ENCODE results near the gene COL11A2. TPM values are rescaled to one million over a fixed set of nuclear protein-coding genes. Genes with fewer than 3 reads are reported as not detected.

The COL11A2 gene
- total RNA-seq, 6 experiments from 2014 or later: 0.15 to 0.69 (median 0.38) TPM

DNA sequence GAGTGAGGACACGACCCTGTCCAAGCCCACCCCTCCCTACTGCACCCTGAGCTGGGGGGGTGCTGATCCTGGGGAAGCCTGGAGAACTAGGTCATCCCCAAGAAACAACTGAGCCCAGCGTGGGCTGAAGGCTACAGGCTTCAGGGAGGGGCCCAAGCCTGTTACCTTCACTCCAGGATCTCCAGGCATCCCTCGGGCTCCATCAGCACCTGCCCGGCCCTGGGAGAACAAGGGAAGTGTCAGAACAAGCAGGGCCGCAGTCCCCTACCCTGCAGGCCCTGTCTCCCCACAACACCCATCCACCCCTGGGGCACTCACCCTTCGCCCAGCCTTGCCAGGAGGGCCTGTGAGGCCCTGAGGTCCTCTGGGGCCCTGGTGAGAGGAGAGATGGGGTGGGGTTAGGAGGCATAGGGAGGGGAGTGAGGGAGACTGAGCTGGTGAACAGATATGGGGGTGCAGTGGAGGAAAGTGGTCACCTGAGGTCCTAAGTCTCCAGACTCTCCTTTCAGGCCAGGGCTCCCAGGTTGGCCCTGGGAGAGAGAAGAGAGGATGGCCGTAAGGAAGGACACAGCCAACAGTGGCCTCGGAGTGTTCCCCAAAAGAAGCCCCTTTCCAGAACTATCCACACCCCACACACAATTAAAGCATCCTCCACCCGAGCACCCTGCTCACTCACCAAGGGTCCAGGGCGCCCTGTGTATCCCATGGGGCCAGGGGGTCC is 13.4 kb downstream of the COL11A2 start:
- no peak for DNase-seq
- TF ChIP-seq, protein P1, sequence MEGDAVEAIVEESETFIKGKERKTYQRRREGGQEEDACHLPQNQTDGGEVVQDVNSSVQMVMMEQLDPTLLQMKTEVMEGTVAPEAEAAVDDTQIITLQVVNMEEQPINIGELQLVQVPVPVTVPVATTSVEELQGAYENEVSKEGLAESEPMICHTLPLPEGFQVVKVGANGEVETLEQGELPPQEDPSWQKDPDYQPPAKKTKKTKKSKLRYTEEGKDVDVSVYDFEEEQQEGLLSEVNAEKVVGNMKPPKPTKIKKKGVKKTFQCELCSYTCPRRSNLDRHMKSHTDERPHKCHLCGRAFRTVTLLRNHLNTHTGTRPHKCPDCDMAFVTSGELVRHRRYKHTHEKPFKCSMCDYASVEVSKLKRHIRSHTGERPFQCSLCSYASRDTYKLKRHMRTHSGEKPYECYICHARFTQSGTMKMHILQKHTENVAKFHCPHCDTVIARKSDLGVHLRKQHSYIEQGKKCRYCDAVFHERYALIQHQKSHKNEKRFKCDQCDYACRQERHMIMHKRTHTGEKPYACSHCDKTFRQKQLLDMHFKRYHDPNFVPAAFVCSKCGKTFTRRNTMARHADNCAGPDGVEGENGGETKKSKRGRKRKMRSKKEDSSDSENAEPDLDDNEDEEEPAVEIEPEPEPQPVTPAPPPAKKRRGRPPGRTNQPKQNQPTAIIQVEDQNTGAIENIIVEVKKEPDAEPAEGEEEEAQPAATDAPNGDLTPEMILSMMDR (IDR thresholded peaks at IDR 0.05): no peak
- Mint-ChIP-seq H3K27me3 (ENCODE audit: insufficient read depth) (peaks cover 21% of the 10 kb centered on the region), H3K9me3 (no peaks in the 10 kb centered on the region), H3K27ac (no peak overlapping the region), H3K36me3 (ENCODE audit: low read depth) (peaks cover 7% of the 10 kb centered on the region; the same call in 1 of the 2 replicates), H3K4me1 (ENCODE audit: low read depth) (peaks cover 10% of the 10 kb centered on the region; the same call in 1 of the 2 replicates), H3K4me3 (no peak overlapping the region)

DNA sequence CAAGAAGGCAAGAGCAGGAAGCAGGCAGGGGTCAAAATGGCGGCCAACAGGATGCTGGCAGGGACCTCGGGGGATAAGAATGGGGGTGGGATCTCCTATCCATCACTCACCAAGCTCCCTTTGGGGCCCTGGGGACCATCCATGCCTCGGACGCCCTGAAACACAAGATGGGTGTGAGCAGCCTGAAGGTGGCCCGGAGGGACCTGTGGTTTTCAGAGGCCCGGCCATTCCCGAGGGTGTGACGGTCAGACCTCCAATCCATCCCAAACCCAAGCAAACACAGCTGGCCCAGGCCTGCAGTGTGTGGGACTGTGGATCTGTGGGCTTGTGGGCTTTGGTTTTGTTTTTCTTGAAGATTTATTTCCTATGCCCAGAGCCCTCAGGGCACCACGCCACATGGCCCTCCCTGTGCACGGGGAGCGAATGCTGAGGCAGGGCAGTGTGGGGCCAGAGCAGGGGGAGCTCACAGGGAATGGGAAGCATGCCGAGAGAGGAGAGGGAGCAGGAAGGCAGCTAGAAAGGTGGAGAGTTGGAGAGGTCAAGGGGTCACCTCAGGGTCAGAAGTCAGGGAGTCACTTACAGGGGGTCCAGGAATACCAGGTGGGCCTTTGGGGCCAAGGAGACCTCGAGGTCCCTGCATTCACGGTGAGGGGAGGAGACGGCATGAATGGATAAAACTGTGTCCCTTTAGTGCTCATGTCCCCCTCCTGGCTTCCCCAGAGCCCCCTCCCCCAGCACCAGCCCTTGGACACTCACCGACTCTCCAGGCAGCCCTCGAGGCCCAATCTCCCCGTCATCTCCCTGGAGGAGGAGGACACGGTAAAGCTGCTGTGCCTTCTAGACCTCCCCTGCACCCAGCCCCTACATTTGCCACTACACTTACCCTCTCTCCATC is 14.5 kb downstream of the COL11A2 start:
- no peaks in the 10 kb centered on the region for H3K9me3 Mint-ChIP-seq
- H3K4me1 Mint-ChIP-seq (ENCODE audit: low read depth): peaks cover under 1% of the 10 kb centered on the region; the same call in 1 of the 2 replicates
- DNase-seq: no peak
- H3K27ac Mint-ChIP-seq: no peak overlapping the region
- H3K27me3 Mint-ChIP-seq (ENCODE audit: insufficient read depth): peaks cover 23% of the 10 kb centered on the region
- H3K4me3 Mint-ChIP-seq: no peak overlapping the region
- TF ChIP-seq, protein P1 (IDR thresholded peaks at IDR 0.05): no peak
- H3K36me3 Mint-ChIP-seq (ENCODE audit: low read depth): peaks cover 2% of the 10 kb centered on the region; the same call in 1 of the 2 replicates

- Mint-ChIP-seq H3K27me3 (ENCODE audit: insufficient read depth) (peaks cover 22% of the 10 kb centered on the region), H3K4me3 (no peak overlapping the region), H3K9me3 (no peaks in the 10 kb centered on the region), H3K4me1 (ENCODE audit: low read depth) (no peaks in the 10 kb centered on the region), H3K27ac (no peak overlapping the region), H3K36me3 (ENCODE audit: low read depth) (no peaks in the 10 kb centered on the region)
- no peak for DNase-seq
- TF ChIP-seq, protein P1 (IDR thresholded peaks at IDR 0.05): no peak
Observed at GRCh38 chr6:33176906-33177305, 15.4 kb downstream of the COL11A2 start.

- Mint-ChIP-seq H3K4me1 (ENCODE audit: low read depth) (no peaks in the 10 kb centered on the region), H3K36me3 (ENCODE audit: low read depth) (no peaks in the 10 kb centered on the region), H3K27ac (no peak overlapping the region), H3K9me3 (no peaks in the 10 kb centered on the region), H3K27me3 (ENCODE audit: insufficient read depth) (peaks cover 15% of the 10 kb centered on the region), H3K4me3 (no peak overlapping the region)
- TF ChIP-seq, protein P1 (IDR thresholded peaks at IDR 0.05): peak; percentile 45
- no peak for DNase-seq
Observed at GRCh38 chr6:33175436-33176069, 16.7 kb downstream of the COL11A2 start.

GRCh38 chr6:33174784-33175183 is 17.5 kb downstream of the COL11A2 start:
- Mint-ChIP-seq H3K4me1 (ENCODE audit: low read depth) (no peaks in the 10 kb centered on the region), H3K27me3 (ENCODE audit: insufficient read depth) (peaks cover 15% of the 10 kb centered on the region), H3K27ac (no peak overlapping the region), H3K4me3 (no peak overlapping the region), H3K9me3 (no peaks in the 10 kb centered on the region), H3K36me3 (ENCODE audit: low read depth) (no peaks in the 10 kb centered on the region)
- TF ChIP-seq, protein P1 (IDR thresholded peaks at IDR 0.05): no peak
- no peak for DNase-seq
